LNCAP (cell line): Measurements from ENCODE around the gene SYNE2.

Experiments used
- TF ChIP-seq, protein P1 (sequence below): fragments of 450-650 bp; IDR thresholded peaks from 2 replicates; pipeline ENCODE4 v1.5.1; 2017; ENCODE audit warnings: mild to moderate bottlenecking

Gene SYNE2

GRCh38 chr14:63897721-63898163 is 44.9 kb downstream of the SYNE2 start:
- TF ChIP-seq, protein P1, sequence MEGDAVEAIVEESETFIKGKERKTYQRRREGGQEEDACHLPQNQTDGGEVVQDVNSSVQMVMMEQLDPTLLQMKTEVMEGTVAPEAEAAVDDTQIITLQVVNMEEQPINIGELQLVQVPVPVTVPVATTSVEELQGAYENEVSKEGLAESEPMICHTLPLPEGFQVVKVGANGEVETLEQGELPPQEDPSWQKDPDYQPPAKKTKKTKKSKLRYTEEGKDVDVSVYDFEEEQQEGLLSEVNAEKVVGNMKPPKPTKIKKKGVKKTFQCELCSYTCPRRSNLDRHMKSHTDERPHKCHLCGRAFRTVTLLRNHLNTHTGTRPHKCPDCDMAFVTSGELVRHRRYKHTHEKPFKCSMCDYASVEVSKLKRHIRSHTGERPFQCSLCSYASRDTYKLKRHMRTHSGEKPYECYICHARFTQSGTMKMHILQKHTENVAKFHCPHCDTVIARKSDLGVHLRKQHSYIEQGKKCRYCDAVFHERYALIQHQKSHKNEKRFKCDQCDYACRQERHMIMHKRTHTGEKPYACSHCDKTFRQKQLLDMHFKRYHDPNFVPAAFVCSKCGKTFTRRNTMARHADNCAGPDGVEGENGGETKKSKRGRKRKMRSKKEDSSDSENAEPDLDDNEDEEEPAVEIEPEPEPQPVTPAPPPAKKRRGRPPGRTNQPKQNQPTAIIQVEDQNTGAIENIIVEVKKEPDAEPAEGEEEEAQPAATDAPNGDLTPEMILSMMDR, result no peak

- TF ChIP-seq, protein P1, result no peak
Measured at GRCh38 chr14:63899953-63900352, 47.1 kb downstream of the SYNE2 start.

DNA sequence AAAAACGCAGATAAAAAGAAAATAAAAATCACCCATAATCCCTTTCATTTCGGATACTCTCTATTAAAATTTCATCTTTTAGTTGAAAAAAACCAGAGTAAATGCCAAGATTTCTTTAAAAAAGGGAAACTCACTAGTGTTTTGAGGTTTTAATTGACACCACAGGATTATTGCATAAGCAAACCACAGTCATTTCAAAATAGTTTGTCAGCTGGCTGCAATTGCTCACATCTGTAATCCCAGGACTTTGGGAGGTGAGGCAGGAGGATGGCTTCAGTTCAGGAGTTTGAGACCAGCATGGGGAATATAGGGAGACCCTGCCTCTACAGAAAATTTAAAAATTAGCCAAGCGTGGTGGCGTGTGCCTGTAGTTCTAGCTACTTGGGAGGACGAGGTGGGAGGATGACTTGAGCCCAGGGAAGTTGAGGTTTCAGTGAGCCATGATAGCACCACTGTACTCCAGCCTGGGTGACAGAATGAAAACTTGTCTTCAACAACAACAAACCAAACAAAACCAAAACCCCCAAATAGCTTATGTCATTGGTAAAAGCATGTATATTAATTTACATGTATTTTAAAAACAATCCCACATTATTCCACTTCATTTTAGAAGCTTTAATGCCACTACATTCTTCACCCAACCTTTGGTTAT is 48.8 kb downstream of the SYNE2 start:
- TF ChIP-seq, protein P1, result no peak

DNA sequence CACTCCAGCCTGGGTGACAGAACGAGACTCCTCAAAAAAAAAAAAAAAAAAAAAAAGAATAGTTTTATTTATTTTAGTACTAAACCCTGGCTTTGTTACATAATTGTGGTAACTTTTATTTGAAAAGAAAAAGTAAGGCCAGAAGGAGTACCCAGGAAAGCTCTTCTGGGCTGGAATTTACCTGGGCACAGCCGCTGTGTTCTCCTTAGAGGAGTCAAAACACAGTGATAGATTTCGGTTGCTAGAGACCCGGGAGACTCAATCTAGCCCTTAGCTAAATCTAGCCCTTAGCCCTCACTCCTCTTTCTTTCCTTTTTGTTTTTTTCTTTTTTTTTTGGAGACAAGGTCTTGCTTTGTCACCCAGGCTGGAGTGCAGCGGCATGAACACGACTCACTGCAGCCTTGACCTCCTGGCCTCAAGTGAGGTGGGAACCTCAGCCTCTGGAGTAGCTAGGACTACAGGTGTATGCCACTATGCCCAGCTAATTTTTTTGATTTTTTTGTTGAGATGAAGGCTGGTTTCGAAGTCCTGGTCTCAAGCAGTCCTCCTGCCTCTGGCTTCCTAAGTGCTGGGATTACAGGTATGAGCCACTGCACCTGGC is 49.7 kb downstream of the SYNE2 start:
- TF ChIP-seq, protein P1, result no peak

DNA sequence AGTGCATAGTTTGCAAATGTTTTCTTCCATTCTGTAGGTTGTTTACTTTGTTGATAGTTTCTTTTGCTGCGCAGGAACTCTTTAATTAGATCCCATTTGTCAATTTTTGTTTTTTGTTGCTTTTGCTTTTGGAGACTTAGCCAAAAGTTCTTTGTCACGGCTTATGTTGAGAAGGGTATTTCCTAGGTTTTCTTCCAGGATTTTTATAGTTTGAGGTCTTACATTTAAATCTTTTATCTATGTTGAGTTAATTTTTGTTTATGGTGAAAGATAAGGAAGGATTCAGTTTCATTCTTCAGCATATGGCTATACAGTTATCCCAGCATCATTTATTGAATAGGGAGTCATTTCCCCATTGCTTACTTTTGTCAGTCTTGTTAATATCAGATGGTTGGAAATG is 51.9 kb downstream of the SYNE2 start:
- TF ChIP-seq, protein P1, result no peak

GRCh38 chr14:63905370-63905769 is 52.6 kb downstream of the SYNE2 start:
- TF ChIP-seq, protein P1, result no peak

DNA sequence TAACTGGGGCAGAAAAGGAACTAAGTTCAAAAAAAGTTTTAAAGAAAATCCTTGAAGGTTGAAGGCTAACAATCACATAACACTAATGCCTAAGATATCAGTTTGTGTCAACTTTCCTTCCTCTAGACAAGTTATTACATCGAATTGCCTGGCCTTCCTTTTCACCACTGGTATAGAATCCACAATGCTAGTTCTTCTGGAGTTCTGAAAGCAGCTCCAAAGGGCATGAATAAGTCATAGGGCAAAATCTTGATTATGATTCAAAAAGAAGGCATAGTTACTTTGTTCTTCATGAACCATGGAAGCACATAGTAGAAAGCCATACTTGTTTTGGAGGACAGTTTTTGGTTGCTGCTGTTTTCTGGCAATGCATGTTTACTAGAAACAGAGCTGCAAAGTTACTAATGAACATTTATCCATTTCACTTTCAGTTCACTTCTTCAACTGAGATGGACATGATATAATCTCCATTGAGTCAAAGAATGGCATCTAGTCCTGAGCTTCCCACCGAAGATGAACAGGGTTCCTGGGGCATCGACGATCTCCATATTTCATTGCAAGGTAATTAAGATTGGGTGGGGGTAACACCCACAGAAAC is 56.0 kb downstream of the SYNE2 start:
- TF ChIP-seq, protein P1, result no peak
